GM21786 (cell line): ENCODE results near the gene CARS2.
"Not testable (repeated sequence)": the region's sequence is repeated elsewhere in the genome, so short reads cannot be mapped to it uniquely, and the experiment has no call there.

Experiments
- ATAC-seq: cut with Tn5 transposase; IDR thresholded peaks from one replicate; pipeline ENCODE4 v1.9.1; 2021; ENCODE audit not compliant: unreplicated experiment

The CARS2 gene

DNA sequence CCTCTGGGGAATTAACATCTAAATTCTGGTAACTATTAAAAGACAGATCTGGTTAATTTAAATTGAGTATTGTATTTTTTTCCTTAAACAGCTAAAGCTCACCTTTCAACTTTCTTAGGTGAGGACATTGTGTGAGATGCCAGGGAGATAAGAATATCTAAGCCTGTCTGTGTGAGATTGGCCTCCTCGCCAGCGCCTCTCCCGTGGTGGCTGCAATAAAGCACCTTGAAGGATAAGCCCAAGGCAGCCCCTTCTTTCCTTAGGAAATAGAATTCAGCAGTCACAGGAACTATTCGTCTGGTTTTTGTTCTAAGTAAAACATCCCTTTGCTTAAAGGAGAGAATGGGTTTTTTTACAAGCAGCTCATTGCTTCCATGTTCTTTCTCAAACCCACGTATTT is 66.0 kb downstream of the CARS2 start:
- no peak for ATAC-seq

DNA sequence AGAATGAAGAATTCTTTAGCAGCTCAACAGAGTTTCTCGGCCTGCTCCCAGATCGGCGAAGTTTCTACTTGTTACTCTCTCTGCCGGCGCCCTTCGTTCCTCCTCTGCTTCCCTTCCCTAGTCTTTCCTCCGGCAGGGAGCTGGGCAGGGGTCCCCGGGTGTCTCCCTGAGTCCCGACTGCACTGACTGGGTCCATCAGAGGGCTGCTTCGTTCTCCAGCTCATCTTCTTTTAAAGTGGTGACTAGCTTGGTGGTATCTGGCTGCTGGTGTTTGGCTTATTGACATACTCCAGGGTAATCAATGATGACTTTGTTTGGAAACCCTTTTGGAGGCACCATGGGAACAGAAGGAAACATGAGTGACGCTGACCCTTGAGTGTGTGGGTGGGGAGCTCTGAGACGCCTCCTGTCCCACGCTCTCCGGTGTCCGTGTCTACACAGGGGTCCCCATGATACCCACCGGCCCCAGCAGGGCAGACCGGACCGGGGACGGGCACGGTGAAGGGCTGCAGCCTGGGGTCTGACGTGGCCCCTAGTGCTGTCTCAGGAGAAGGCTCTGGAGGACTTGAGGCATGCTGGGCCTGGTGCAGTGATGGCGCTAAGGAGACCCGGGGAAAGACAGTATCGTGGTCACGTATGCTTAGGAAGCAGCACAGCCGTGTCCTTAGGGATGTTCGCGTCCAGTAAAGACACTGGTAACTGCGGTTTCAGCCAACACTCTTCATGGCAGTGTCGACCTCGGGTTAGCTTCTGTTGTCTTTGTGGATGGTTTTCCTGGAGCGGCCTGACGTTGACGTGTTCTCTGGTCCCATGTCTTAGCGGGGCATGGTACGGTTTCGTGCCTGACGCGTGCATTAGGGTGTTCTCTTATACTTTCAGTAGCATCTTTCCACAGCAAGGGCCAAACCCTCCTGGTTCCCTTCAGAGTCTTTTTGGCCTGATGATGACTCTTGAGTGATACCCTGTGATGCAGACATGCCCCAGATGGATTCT is 66.8 kb downstream of the CARS2 start:
- ATAC-seq: no peak

DNA sequence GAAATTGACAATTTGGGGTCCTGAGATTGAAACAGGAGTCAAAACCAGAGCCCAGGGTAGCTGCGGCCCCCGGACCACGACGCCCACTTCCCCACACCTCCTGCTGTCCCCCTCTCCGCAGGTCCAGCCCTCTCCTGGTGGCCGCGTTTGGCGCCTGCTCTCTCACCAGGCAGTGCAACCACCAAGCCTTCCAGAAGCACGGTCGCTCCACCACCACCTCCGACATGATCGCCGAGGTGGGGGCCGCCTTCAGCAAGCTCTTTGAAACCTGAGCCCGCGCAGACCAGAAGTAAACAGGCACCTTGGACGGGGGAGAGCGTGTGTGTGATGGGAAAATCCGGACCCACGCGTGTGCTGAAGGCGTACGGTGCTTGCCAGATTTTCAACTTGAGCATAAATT is 67.7 kb downstream of the CARS2 start:
- ATAC-seq: no peak

DNA sequence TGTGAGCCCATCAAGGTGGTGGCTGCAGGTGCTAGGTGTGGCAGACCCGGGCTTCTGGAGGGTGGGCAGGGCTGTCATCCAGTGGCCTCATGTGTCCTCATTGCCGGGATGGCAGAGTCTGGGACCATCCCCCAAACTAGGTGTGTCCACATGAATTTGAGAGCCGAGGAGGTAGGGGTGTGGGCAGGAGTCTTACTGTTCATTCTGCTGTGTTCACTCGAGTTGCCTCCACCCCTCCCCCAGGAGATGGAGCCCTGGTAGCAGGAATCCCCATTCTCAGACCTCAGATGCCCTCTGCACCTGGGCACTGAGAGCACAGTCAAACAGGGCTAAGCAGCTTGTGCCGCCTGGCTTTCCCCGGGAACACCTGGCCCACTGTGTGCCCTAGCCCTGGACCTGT is 68.2 kb downstream of the CARS2 start:
- no peak for ATAC-seq

DNA sequence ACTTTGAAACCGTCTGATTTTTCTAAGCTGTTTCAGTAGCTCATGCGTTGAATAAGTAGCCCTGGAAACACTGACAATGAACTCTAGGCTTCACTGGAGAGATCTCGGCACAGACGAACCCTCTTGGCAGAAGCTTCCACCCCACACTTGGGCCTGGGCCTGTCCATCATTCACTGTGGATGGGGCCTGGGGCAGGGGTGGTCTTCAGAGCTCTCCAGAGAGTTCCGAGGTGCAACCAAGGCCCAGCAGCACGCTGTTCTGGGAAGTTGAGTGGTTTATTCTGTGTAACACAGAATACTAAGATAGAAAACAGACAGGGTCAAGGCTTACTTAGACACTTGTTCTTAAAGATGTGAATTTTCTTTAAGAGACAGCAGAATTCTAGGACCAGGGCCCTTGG is 68.6 kb downstream of the CARS2 start:
- ATAC-seq: no peak

DNA sequence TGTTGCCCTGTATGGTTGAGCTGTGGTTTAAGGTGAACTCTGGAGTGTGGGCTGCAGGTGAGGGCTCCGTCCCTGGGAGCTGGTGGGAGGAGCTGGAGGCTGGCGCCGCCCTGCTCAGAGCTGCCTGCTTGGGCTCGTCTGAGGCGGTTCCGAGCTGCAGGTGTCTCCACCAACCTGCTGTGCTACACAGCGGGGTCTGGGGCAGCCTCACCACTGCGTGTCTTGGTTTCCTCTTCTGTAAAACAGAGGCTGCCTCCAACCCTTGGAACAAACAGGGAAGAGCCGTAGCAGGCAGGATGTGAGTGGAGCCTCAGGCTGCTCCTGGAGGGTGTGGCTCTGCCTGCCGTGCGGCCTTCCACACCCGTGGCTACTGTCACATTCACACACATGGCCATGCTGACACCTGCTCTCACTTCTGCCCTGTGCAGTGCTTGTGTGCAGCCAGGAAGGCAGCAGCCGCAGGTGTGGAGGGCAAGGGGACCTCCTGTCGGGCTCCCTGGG is 69.2 kb downstream of the CARS2 start:
- no peak for ATAC-seq

DNA sequence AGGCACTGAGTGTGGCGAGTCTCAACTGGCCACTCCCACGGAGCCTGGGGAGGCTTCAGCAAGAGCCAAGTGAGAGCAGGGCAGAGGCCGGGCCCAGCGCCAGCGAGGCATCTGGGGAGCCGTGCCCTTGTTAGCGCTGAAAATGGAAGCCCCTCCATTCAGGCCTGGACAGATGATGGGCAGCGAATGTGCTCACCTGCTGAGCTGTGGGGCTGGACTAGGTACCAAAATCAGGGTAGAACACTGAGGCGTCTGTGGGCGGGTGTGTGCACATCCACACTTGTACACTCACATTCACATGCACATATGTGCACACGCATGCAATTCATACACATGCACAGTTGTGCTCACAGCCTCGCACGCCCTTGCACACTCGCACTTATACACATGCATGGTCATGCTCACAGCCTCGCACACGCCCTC is 69.9 kb downstream of the CARS2 start:
- no peak for ATAC-seq

DNA sequence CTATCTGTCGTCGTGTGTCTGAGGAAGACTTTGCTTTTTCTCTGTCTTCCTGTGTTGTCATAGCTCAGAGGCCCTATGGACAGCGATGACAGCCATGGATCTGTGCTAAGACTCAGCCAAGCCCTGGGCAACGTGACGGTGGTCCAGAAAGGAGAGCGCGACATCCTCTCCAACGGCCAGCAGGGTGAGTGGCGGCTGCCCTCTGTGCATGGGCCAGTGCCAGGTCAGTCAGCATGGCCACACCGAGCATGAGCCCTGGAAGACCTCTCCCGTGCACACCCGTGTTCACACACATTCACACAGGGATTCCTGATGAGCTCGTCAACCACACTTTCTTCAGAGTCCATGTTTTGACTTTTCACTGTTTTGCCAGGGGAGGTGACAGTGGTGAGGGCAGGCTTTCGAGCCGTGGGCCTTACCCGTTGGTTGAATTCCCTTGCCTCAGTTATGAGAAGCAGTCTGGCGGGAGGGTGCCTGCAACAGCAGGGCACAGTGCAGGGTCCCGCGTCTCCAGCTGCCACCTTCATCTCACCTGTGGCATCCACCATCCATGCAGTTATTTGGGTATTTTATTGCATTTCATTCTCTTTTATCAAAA is 70.4 kb downstream of the CARS2 start:
- ATAC-seq: no peak

DNA sequence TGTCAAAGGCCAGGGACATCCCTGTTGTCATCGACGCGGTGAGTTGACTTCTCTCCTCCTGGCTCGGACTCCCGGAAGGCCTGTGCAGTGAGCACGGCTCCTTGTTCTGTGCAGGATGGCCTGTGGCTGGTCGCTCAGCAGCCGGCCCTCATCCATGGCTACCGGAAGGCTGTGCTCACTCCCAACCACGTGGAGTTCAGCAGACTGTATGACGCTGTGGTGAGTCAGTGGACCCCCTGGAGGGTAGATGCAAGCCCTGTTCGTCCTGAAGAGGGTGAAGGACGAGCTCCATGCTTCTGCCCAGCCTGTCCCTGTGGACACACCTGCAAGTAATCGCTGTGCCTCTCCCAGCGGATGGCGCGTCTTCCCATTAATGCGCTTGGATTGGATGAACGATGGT is 71.4 kb downstream of the CARS2 start:
- ATAC-seq: no peak

DNA sequence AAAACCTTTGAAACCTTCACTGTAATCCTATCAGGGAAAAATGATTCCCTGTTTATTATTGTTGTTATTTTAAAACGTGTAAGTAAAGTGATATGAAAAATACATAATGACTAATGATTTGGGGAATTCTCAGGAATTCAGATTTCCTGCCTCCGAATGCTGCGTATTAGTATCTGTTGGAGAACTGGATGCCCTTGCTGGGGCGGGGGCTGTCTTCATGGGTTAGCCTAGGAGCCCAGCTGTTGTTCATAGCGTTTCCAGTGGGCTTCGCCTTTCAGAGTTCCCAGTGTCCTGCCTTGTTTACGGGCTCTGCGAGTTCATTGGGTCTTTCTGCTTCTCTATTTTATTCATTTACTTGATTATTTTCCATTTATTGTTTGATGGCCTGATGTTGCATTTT is 72.1 kb downstream of the CARS2 start:
- no peak for ATAC-seq

DNA sequence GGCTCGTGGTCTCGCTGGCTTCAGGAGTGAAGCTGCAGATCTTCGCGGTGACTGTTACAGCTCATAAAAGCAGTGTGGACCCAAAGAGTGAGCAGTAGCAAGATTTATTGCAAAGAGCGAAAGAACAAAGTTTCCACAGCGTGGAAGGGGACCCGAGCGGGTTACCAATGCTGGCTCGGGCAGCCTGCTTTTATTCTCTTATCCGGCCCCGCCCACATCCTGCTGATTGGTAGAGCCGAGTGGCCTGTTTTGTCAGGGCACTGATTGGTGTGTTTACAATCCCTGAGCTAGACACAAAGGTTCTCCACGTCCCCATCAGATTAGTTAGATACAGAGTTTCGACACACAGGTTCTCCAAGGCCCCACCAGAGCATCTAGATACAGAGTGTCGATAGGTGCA is 73.7 kb downstream of the CARS2 start:
- ATAC-seq: not testable (repeated sequence)

DNA sequence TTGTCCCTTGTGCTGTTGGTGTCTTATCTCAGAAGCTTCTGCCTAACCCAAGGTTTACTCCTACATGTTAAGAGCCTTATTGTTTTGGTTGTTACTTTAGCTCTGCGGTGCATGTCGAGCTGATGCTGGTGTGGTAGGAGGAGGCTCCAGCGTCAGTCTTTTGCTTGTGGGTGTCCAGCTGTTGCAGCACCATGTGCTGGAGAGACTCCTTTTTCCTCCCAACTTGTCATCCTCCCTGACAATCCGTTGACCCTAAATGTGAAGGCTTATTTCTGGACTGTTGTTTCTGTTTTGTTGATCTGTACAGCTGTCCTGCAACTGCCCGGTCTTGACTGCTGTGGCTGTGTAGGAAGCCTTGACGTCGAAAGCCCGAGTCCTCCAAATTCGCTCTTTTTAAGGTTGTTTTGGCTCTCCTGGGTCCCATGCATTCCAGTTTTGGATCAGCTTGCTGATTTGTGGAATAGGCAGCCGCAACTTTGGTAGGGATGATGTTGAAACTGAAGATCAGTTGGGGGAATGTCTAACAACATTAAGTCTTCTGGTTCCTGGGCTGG is 75.3 kb downstream of the CARS2 start:
- ATAC-seq: no peak

DNA sequence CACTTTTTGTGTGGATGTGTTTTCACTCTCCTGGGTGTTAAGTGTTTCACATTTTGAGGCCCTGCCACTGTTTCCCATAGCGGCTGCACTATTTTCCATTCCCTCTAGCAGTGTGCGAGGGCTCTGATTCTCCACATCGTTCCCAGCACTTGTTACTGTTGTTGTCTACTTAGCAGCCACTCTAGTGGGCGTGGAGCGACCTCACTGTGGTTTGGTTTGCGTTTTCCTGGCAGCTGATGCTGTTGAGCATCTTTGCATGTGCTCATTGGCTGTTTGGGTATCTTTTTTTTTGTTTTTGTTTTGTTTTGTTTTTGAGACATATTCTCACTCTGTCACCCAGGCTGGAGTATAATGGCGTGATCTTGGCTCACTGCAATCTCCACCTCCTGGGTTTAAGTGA is 76.2 kb downstream of the CARS2 start:
- no peak for ATAC-seq

DNA sequence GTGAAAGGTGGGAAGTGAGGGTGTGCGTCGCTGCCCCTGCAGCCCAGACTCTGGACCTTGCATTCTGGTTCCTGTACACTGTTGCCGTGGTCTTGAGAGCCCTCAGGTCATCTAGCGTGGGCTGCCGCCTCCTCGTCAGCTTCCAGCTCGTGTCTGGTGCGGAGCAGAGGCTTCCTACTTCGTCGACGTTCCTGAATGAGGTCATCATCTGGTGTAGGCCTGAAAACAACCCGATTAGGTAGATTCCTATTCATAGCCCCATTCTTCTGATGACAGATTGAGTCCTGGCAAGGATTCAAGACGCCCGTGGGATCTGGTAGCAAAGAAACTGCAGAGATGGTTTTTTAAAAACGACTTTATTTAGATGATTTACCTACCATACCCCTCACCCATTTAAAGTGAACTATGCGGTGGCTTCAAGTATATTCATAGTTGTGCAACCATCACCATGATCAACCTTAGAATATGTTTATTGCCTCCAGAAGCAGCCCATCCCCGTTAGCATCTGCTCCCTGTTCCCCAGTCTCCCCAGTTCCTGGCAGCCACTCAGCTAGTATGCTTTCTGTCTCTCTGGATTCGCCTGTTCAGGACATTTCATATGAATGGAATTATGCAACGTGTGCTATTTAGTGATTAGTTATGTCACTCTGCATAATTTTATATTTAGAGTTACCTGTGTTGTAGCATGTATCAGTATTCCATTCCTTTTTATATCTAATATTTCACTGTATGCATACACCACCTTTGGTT is 76.8 kb downstream of the CARS2 start:
- no peak for ATAC-seq

DNA sequence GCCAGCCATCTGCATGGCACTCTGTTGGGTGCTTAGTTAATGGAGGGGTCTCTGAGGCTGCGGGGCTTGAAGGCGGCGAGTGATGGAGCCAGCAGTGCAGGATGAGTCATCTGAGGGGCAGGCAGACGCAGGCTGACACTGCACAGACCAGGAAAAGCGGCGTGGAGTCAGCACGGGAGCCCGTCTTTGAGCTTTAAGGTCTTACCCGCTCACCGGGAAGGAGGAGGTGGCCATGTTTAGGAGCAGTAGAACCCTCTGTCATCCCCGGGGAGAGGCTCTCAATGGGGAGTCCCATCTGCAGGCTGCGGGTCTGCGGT is 77.5 kb downstream of the CARS2 start:
- no peak for ATAC-seq

DNA sequence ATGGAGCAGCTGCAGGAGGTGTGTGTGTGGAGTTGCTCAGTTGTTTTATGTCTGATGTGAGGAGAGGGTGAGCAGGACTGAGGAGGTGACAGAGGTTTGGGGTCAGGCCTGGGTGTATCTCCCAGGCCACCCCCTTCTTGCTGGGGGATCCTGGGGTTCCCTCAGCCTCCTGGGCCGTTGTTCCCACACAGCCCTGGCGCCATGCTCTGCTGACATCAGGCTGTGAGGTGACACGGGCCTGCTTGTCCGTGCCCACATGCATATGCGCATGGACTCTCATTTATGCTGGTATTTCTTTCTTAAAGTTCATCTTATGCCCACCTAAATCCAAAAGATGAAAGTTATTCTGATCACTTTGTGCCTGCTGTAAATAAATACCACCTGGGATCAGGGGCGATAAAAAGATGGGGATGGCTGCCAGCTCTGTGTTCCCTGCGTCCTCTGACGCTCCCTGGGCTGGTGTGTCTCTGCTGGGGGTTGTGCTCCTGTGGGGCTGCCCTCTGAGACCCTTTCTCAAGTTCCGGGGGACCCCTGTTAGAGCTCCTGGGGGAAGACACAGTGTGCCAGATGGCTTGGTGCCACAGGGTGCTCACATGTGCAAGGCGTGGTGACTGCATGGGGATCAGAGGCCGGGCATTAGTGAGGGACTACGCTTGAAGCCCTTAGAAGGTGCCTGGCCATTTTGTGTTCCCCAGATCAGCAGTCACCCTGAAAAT is 78.0 kb downstream of the CARS2 start:
- ATAC-seq: no peak

DNA sequence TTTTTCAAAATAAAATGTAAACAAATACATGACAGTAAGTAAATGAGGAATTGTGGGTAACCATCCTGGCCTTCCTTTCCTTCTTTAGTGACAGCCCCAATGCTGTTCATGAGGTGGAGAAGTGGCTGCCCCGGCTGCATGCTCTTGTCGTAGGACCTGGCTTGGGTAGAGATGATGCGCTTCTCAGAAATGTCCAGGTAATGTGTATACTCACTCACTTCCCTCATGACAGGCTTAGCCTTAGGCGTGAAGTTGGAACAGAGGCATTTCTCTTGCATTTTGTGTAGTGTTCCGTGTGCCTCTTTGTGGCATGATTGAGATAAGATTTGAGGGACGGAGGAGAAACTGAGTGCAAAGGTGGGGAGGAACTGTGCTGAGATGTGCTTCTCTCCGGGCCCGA is 78.6 kb downstream of the CARS2 start:
- no peak for ATAC-seq

DNA sequence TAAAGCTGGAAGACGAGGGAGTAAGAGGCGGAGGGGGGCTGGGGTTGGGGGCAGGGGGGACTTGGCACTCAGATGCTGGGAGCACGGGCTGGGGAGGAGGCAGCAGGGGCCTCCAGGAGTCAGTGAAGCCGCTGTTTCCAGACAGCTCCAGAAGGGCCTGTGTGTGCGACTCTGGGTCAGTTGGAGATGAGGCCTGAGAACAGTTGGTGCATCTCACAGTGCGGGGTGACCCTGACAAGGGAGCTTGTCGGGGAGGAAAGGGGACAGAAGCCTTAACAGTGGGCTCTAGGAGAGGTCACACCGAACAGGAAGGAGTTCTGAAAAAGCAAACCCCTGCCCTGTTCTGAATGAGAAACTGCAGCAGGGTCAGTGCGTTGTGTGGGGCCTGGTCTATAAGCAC is 79.4 kb downstream of the CARS2 start:
- ATAC-seq: no peak

DNA sequence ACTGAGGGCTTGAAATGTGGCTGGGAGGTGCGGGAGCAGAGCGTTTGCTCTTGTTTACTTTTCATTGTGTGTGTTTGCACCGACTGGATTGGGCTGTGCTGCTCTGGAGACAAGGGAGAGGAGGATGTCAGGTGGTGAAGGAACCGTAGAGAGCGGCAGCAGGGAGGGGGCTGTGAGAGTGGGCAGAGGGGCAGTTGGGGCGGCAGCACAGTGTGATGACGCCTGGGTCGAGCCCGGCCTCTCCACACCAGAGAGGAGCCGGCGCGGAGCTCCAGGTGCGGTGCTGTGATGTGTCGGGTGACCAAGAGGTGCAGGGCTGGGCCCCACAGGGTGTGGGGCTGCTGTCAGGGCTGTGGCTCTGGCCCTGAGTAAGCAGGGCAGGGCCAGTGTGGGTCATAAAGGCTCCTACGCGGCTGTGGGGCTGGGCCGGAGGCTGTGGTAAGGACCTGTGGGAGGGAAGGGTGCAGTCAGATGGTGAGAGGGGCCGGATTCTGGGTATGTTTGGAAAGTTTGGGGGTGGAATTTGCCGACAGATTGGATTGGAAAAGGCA is 80.1 kb downstream of the CARS2 start:
- no peak for ATAC-seq
